GM12878 (cell line): ENCODE results near the gene GALNT17. TPM values are rescaled to one million over a fixed set of nuclear protein-coding genes. Genes with fewer than 3 reads are reported as not detected.

ENCODE experiments used
- ATAC-seq: fragments of 200-7000 bp; cut with Tn5 transposase; 3 replicates; pipeline ENCODE4 v1.9.1; 2020; ENCODE audit warnings: mild to moderate bottlenecking, moderate library complexity
- BruUV-seq: library from RNA; stranded (reverse); fragments of 400-500 nt; replicated peaks from 2 replicates; lab custom pipeline; 2021; lab: Mats Ljungman, UMichigan
- CTCF ChIA-PET: fragments of 300-600 bp; sonication (Branson Sonifier 250); formaldehyde crosslinking; extraction: SDS; loops from one replicate; lab custom pipeline; 2021; ENCODE audit warnings: inconsistent platforms; lab: Yijun Ruan, JAX
- POLR2A ChIA-PET: fragments of 350-600 bp; formaldehyde crosslinking; extraction: SDS; loops from one replicate; lab custom pipeline; 2021; ENCODE audit warnings: inconsistent platforms; lab: Charles Lee
- RAD21 ChIA-PET: fragments of 300-600 bp; sonication (Branson Sonifier 250); formaldehyde crosslinking; loops from one replicate; lab custom pipeline; 2023; ENCODE audit warnings: antibody characterized with exemption; ENCODE audit not compliant: unreplicated experiment; lab: Charles Lee
- SMC1A ChIA-PET: fragments of 300-600 bp; sonication (Branson Sonifier 250); formaldehyde crosslinking; loops from one replicate; lab custom pipeline; 2023; ENCODE audit not compliant: unreplicated experiment, uncharacterized antibody; lab: Charles Lee
- DNase-seq: peaks from one replicate; pipeline ENCODE4 v3.0.0-alpha.2; 2011; ENCODE audit warnings: low read depth, low spot score
- FAIRE-seq: peaks from 3 replicates; lab custom pipeline; 2011; peaks lifted over from hg19 to GRCh38; lab: Jason Lieb, UNC
- H2AFZ ChIP-seq: 2 replicates; pipeline ENCODE4 v1.6.0; 2011; ENCODE audit warnings: low read depth, low read length, control low read depth; ENCODE audit not compliant: control insufficient read depth
- H3K27ac ChIP-seq: 2 replicates; pipeline ENCODE4 v1.5.1; 2011; ENCODE audit warnings: control low read depth; ENCODE audit not compliant: control insufficient read depth, insufficient read depth
- H3K27me3 ChIP-seq, 2 experiments: replicated peaks in 1 of 2; 2 replicates each; pipeline versions ENCODE4 v1.6.0 to v1.6.1; 2011; ENCODE audit warnings: low read length in 1 of 2; ENCODE audit not compliant: control insufficient read depth in 2 of 2, insufficient read depth in 2 of 2
- H3K36me3 ChIP-seq, 2 experiments: 2 replicates each; pipeline ENCODE4 v1.5.1; 2011; ENCODE audit warnings: low read length in 1 of 2; ENCODE audit not compliant: control insufficient read depth in 2 of 2, insufficient read depth in 2 of 2
- H3K4me1 ChIP-seq: 2 replicates; pipeline ENCODE4 v1.6.1; 2011; ENCODE audit warnings: mild to moderate bottlenecking, low read length, moderate library complexity, mixed read lengths; ENCODE audit not compliant: control insufficient read depth, insufficient read depth
- H3K4me2 ChIP-seq: 2 replicates; pipeline ENCODE4 v1.6.0; 2011; ENCODE audit warnings: control low read depth; ENCODE audit not compliant: control insufficient read depth, insufficient read depth
- H3K4me3 ChIP-seq: fragments of 200-600 bp; sonication (generic); 2 replicates; pipeline ENCODE4 v1.5.1; 2016
- H3K79me2 ChIP-seq: 2 replicates; pipeline ENCODE4 v1.6.0; 2011; ENCODE audit warnings: low read length; ENCODE audit not compliant: control insufficient read depth, insufficient read depth
- H3K9ac ChIP-seq: 2 replicates; pipeline ENCODE4 v1.8.0; 2011; ENCODE audit warnings: low read length, control low read depth, mixed read lengths; ENCODE audit not compliant: control insufficient read depth, insufficient read depth
- H3K9me3 ChIP-seq: replicated peaks from 3 replicates; pipeline ENCODE4 v1.5.1; 2011; ENCODE audit warnings: mild to moderate bottlenecking, low read length; ENCODE audit not compliant: control insufficient read depth, insufficient read depth
- H4K20me1 ChIP-seq: 2 replicates; pipeline ENCODE4 v1.6.0; 2011; ENCODE audit not compliant: control insufficient read depth, insufficient read depth
- BMI1 ChIP-seq: fragments of 450-650 bp; IDR thresholded peaks from 2 replicates; pipeline ENCODE4 v1.6.1; 2016; ENCODE audit warnings: mild to moderate bottlenecking, moderate library complexity, borderline replicate concordance
- CBX5 ChIP-seq: sonication (generic); IDR thresholded peaks from 2 replicates; pipeline ENCODE4 v1.6.1; 2016; ENCODE audit warnings: low read depth, moderate library complexity, mild to moderate bottlenecking, inconsistent platforms
- CREB1 ChIP-seq: IDR thresholded peaks from 2 replicates; pipeline ENCODE4 v1.6.1; 2012; ENCODE audit warnings: low read depth, mild to moderate bottlenecking, inconsistent platforms
- GABPA ChIP-seq: IDR thresholded peaks from 2 replicates; pipeline ENCODE4 v1.6.1; 2014; ENCODE audit warnings: antibody characterized with exemption, low read depth, mild to moderate bottlenecking, inconsistent platforms
- KLF5 ChIP-seq: fragments of 450-650 bp; IDR thresholded peaks from 2 replicates; pipeline ENCODE4 v1.6.1; 2014; ENCODE audit warnings: mild to moderate bottlenecking; ENCODE audit not compliant: partially characterized antibody
- MTA3 ChIP-seq: IDR thresholded peaks from 2 replicates; pipeline ENCODE4 v1.6.1; 2012; ENCODE audit warnings: low read length, inconsistent platforms, borderline replicate concordance
- MXI1 ChIP-seq: fragments of 150-350 bp; IDR thresholded peaks from 2 replicates; pipeline ENCODE4 v1.6.1; 2011; ENCODE audit warnings: low read depth, mild to moderate bottlenecking, inconsistent platforms, low read length, improper control_type of control experiment
- MYC ChIP-seq: IDR thresholded peaks from 2 replicates; pipeline ENCODE4 v1.6.1; 2011; ENCODE audit warnings: mild to moderate bottlenecking, low read length, moderate library complexity, inconsistent platforms; ENCODE audit not compliant: insufficient read depth, insufficient replicate concordance, insufficient read length, severe bottlenecking
- NR2C1 ChIP-seq: fragments of 450-650 bp; IDR thresholded peaks from 2 replicates; pipeline ENCODE4 v1.6.1; 2017; ENCODE audit warnings: antibody characterized with exemption, mild to moderate bottlenecking, moderate library complexity
- NR2C2 ChIP-seq: IDR thresholded peaks from 2 replicates; pipeline ENCODE4 v1.6.1; 2011; ENCODE audit warnings: borderline replicate concordance, low read depth; ENCODE audit not compliant: control insufficient read depth, insufficient read length
- PBX3 ChIP-seq: IDR thresholded peaks from 2 replicates; pipeline ENCODE4 v1.6.1; 2011; ENCODE audit warnings: mild to moderate bottlenecking, low read depth, low read length, moderate library complexity; ENCODE audit not compliant: insufficient replicate concordance
- RB1 ChIP-seq: fragments of 450-650 bp; formaldehyde crosslinking; IDR thresholded peaks from 2 replicates; pipeline ENCODE4 v1.6.1; 2017; ENCODE audit warnings: mild to moderate bottlenecking, borderline replicate concordance
- RBBP5 ChIP-seq: fragments of 200-600 bp; sonication (generic); conservative IDR thresholded peaks from 2 replicates; pipeline ENCODE4 v1.6.1; 2016
- SIX5 ChIP-seq: IDR thresholded peaks from 2 replicates; pipeline ENCODE4 v1.6.1; 2011; ENCODE audit warnings: mild to moderate bottlenecking, low read depth, low read length, moderate library complexity; ENCODE audit not compliant: severe bottlenecking
- SUZ12 ChIP-seq: fragments of 200-600 bp; sonication (generic); IDR thresholded peaks from one replicate; pipeline ENCODE4 v1.6.1; 2018; ENCODE audit warnings: antibody characterized with exemption, mild to moderate bottlenecking; ENCODE audit not compliant: unreplicated experiment
- TCF3 ChIP-seq: IDR thresholded peaks from 2 replicates; pipeline ENCODE4 v1.6.1; 2012; ENCODE audit warnings: low read depth, mild to moderate bottlenecking, low read length, borderline replicate concordance; ENCODE audit not compliant: insufficient read depth
- ZBED1 ChIP-seq: IDR thresholded peaks from 2 replicates; pipeline ENCODE4 v1.6.1; 2016; ENCODE audit warnings: borderline replicate concordance
- ZNF24 ChIP-seq: fragments of 450-650 bp; IDR thresholded peaks from 2 replicates; pipeline ENCODE4 v1.6.1; 2017; ENCODE audit warnings: antibody characterized with exemption, mild to moderate bottlenecking
- WGBS: methylation state at CpG from one replicate; pipeline ENCODE4 v1.1.6; 2016; ENCODE audit warnings: low lambda C conversion rate; ENCODE audit not compliant: insufficient replicate concordance, insufficient coverage; ENCODE audit errors: missing lambda C conversion rate; 5-methylcytosine and 5-hydroxymethylcytosine counted together
- in situ Hi-C: fragments of 300-500 bp; cut with MboI; formaldehyde crosslinking; loops from 9 replicates; pipeline ENCODE4 v1.14.3; 2018; ENCODE audit warnings: mixed read lengths
- intact Hi-C: fragments of 100-400 bp; cut with micrococcal nuclease; formaldehyde crosslinking; loops from one replicate; pipeline ENCODE4 v1.14.2; 2022; ENCODE audit not compliant: unreplicated experiment
- polyA plus RNA-seq, 11 experiments: library from polyadenylated mRNA; depleted of rRNA in 4 of 11; unstranded in 6 of 11; stranded (reverse) in 5 of 11; fragments of >200 nt; fragmentation: Nextera tagmentation in 4 of 11; fragmentation: Illumina TruSeq in 1 of 11; extraction: Ambion mirVana in 4 of 11; extraction: Trizol in 1 of 11; gene quantifications; 1 replicate in 1 of 11; 2 replicates in 10 of 11; pipeline versions ENCODE4 v1.2.1 to v1.2.3, GENCODE V29; 2011 to 2016; ENCODE audit warnings: inconsistent platforms in 2 of 11, missing spikeins in 2 of 11, low read depth in 1 of 11
- total RNA-seq, 4 experiments: library from RNA; depleted of rRNA in 3 of 4; stranded (reverse); fragments of >200 nt in 3 of 4; fragmentation: Illumina TruSeq in 1 of 4; extraction: Trizol in 1 of 4; gene quantifications; 2 replicates each; pipeline versions ENCODE4 v1.2.1 to v1.2.3, GENCODE V29; 2013 to 2021
- TF ChIP-seq, protein P1 (sequence below): fragments of 450-650 bp; IDR thresholded peaks from 2 replicates; pipeline ENCODE4 v1.6.1; 2014; ENCODE audit warnings: mild to moderate bottlenecking
- TF ChIP-seq, protein P2 (sequence below): fragments of 450-650 bp; IDR thresholded peaks from 2 replicates; pipeline ENCODE4 v1.6.1; 2017; ENCODE audit warnings: mild to moderate bottlenecking, low read depth, inconsistent platforms; ENCODE audit not compliant: poor library complexity, severe bottlenecking

Gene GALNT17
- total and polyA plus RNA-seq, 10 of the 15 experiments (the other 5 are each of a cell fraction or from before 2014, with no cell fraction given) = 0.12 to 0.15 TPM; not detected in 8

DNA sequence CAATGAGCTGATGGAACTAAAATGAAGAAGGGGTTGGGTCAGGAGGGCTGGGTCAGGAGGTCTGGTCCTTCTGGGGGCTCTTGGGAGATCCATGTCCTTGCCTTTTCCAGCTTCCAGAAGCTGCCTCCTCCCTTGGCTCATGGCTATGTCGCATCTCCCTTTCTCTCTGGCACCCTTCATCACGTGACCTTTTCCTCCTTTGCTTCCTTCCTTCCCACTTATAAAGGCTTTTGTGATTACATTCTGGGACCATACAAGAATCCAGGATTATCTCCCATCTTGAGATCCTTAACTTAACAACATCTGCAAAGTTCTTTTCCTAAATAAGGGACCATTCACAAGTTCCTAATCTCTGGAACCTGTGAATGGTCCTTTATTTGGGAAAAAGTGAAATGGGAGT lies 290.2 kb downstream of the GALNT17 start:
- no peak overlapping the region for H3K4me2 ChIP-seq
- BruUV-seq = no TSS peak
- FAIRE-seq = no peak
- no peak for ATAC-seq
- intact Hi-C loops (no loop called here), in situ Hi-C loops (no loop called here)
- 0% methylated on average over 2 of the region's 2 CpGs for WGBS
- TF ChIP-seq MXI1 (no peak), MYC (no peak), SIX5 (no peak), NR2C1 (no peak), SUZ12 (no peak), ZNF24 (no peak), KLF5 (no peak), RBBP5 (no peak), BMI1 (no peak), CBX5 (no peak), ZBED1 (no peak), MTA3 (no peak), GABPA (no peak), PBX3 (no peak), RB1 (no peak), CREB1 (no peak), TCF3 (no peak), NR2C2 (no peak)
- TF ChIP-seq, protein P1, sequence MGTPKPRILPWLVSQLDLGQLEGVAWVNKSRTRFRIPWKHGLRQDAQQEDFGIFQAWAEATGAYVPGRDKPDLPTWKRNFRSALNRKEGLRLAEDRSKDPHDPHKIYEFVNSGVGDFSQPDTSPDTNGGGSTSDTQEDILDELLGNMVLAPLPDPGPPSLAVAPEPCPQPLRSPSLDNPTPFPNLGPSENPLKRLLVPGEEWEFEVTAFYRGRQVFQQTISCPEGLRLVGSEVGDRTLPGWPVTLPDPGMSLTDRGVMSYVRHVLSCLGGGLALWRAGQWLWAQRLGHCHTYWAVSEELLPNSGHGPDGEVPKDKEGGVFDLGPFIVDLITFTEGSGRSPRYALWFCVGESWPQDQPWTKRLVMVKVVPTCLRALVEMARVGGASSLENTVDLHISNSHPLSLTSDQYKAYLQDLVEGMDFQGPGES = no peak
- TF ChIP-seq, protein P2, sequence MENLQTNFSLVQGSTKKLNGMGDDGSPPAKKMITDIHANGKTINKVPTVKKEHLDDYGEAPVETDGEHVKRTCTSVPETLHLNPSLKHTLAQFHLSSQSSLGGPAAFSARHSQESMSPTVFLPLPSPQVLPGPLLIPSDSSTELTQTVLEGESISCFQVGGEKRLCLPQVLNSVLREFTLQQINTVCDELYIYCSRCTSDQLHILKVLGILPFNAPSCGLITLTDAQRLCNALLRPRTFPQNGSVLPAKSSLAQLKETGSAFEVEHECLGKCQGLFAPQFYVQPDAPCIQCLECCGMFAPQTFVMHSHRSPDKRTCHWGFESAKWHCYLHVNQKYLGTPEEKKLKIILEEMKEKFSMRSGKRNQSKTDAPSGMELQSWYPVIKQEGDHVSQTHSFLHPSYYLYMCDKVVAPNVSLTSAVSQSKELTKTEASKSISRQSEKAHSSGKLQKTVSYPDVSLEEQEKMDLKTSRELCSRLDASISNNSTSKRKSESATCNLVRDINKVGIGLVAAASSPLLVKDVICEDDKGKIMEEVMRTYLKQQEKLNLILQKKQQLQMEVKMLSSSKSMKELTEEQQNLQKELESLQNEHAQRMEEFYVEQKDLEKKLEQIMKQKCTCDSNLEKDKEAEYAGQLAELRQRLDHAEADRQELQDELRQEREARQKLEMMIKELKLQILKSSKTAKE = no peak
- ChIA-PET RAD21 (no interaction called here), POLR2A (no interaction called here), SMC1A (no interaction called here), CTCF (interaction anchor here (1.1 kb wide), 1 partner anchor 13 kb away, joined by 3 read pairs; no protein-coding TSS in a partner anchor)
- no peaks in the 10 kb centered on the region for H3K27me3 ChIP-seq
- H3K79me2 ChIP-seq = no peaks in the 10 kb centered on the region
- H3K9me3 ChIP-seq = no peaks in the 10 kb centered on the region; the same call in 2 of the 3 replicates
- no peaks in the 10 kb centered on the region for H3K4me1 ChIP-seq
- H3K9ac ChIP-seq = no peak overlapping the region
- H2AFZ ChIP-seq = no peak overlapping the region
- H3K4me3 ChIP-seq = no peak overlapping the region
- no peaks in the 10 kb centered on the region for H3K36me3 ChIP-seq
- no peak overlapping the region for H3K27ac ChIP-seq
- DNase-seq = no peak
- H4K20me1 ChIP-seq = no peaks in the 10 kb centered on the region
